ENCODE measurements around the gene ZER1. TPM values are rescaled to one million over a fixed set of nuclear protein-coding genes. Genes with fewer than 3 reads are reported as not detected.

Gene ZER1
- total RNA-seq, 1 donor from 2014 or later, result 11.5 TPM

DNA sequence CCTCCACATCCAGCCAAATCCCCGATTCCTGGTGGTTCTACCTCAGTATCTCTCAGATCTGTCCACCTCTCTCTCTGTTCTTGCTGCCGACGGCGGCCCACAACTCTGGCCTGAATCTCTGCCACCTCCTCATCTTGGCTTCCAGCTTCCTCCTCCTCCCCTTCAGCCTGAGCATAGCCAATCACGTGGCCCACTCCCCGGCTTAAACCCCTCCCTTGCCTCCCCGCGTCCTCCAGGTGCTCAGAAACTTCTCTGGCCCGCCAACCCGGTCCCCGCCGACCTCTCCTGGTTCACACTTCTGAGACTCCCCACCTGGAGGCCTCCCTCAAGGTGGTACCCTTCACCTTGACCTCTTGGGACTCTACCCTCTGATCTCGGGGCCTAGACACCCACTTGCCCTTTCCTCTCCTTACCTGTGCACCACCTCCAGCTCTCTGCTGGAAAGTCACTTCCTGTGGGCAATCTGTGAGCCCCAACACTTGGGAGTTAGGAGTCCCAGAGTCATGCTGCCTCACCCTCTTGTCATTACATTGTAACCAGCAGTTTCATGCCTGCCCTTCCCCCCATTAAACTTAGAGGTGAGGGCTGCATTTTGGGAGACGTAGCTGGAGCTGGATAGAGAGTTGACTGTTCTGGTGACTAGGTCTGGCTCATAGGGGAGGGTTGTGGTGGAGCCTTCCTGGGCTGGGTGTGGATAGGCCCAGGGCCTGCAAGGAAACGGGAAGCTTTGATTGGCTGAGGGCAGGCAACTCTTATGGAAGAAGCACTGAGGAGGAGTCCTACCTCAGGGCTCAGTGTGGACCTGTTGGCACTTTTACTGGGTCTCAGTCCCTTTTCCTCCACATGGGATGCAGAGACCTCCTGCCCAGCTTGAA lies 87.2 kb downstream of the ZER1 start:
- no peak for DNase-seq (ENCODE audit: low read depth)

DNA sequence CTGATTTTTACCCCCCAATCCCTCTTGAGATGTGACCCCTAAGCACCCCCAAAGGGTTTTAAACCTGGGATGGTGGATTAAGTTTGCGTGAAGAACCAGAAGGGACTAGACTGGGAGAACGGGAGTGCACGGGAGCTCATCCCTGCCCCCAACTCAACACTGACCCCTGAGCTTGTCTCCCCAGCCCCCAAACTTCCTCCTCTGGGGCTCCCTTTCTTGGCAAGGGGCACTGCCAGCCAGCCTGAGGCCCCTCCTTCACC lies 87.7 kb downstream of the ZER1 start:
- TF ChIP-seq, protein P1, sequence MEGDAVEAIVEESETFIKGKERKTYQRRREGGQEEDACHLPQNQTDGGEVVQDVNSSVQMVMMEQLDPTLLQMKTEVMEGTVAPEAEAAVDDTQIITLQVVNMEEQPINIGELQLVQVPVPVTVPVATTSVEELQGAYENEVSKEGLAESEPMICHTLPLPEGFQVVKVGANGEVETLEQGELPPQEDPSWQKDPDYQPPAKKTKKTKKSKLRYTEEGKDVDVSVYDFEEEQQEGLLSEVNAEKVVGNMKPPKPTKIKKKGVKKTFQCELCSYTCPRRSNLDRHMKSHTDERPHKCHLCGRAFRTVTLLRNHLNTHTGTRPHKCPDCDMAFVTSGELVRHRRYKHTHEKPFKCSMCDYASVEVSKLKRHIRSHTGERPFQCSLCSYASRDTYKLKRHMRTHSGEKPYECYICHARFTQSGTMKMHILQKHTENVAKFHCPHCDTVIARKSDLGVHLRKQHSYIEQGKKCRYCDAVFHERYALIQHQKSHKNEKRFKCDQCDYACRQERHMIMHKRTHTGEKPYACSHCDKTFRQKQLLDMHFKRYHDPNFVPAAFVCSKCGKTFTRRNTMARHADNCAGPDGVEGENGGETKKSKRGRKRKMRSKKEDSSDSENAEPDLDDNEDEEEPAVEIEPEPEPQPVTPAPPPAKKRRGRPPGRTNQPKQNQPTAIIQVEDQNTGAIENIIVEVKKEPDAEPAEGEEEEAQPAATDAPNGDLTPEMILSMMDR (conservative IDR thresholded peaks at IDR 0.05; ENCODE audit: low read depth, low read length), result no peak
- H3K4me3 ChIP-seq (ENCODE audit: low read depth, low read length), result peak overlapping the region; percentile 95
- no peak for DNase-seq (ENCODE audit: low read depth)

More for the DNA sequence above, 87.2 kb downstream of the ZER1 start:
- H3K4me3 ChIP-seq (ENCODE audit: low read depth, low read length), result peak overlapping the region; percentile 95
- TF ChIP-seq, protein P1 (conservative IDR thresholded peaks at IDR 0.05; ENCODE audit: low read depth, low read length), result no peak

DNA sequence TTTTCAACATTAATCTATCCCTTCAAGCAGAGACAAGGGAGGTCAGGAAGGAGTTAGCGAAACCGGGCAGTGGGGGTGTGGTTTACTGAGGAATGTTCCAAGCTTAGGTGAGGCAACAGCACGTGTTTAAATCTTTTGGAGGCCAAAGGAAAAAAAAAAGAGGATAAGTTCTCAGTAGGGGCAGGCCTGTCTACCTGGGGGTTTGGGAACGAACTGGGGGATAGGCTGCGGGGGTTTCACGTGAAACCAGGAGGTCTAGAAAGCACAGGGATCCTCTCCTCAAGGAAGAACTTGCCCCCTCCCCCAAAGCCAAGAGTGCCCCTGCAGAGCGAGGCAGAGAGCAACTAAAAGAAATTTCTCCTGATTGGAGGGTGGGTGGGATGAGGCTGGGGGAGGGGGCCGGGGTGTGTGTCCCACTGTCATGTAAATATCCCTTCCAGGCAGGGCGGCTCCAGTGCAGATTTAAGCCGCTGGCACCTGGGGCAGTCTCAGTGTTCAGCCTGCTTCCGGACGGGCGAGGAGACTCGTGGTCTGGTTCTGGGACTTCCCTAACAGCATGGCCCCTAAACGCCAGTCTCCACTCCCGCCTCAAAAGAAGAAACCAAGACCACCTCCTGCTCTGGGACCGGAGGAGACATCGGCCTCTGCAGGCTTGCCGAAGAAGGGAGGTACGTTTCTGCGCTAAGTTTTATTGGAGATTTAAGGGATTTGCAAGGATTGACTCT lies 88.2 kb downstream of the ZER1 start:
- peak; percentile 80 for DNase-seq (ENCODE audit: low read depth)
- TF ChIP-seq, protein P1 (conservative IDR thresholded peaks at IDR 0.05; ENCODE audit: low read depth, low read length), result no peak
- peak overlapping the region; percentile 95 for H3K4me3 ChIP-seq (ENCODE audit: low read depth, low read length)

Other genes with a start within 250 kb of the ZER1 start
- 166 and 193 TPM in 2 replicates for gene SPTAN1, start 219.3 kb downstream of the ZER1 start, total RNA-seq
- 121 TPM in 2 replicates for gene DYNC2I2, start 115.1 kb downstream of the ZER1 start, total RNA-seq
- 331 and 406 TPM in 2 replicates for gene SET, start 82.7 kb downstream of the ZER1 start, total RNA-seq
- gene PKN3, start 69.4 kb downstream of the ZER1 start, total RNA-seq, result 16.5 and 28.4 TPM in 2 replicates
- 106 and 119 TPM in 2 replicates for gene ZDHHC12, start 47.8 kb downstream of the ZER1 start, total RNA-seq
- gene TBC1D13, start 15.3 kb upstream of the ZER1 start, total RNA-seq, result 11.3 and 27.1 TPM in 2 replicates
- gene ENDOG, start 46.6 kb upstream of the ZER1 start, total RNA-seq, result 57.6 and 61.8 TPM in 2 replicates
- 30.2 and 30.7 TPM in 2 replicates for gene SPOUT1, start 57.9 kb upstream of the ZER1 start, total RNA-seq
- gene KYAT1, start 110.0 kb upstream of the ZER1 start, total RNA-seq, result 18.9 and 21.0 TPM in 2 replicates
- 98.2 and 104 TPM in 2 replicates for gene LRRC8A, start 110.2 kb upstream of the ZER1 start, total RNA-seq
- 21.2 and 22.5 TPM in 2 replicates for gene PHYHD1, start 149.1 kb upstream of the ZER1 start, total RNA-seq
- 12.7 and 26.1 TPM in 2 replicates for gene DOLK, start 175.7 kb upstream of the ZER1 start, total RNA-seq
- 37.6 and 67.3 TPM in 2 replicates for gene NUP188, start 175.8 kb upstream of the ZER1 start, total RNA-seq

Measured in epithelial cell of proximal tubule (primary cell).